MM.1S (cell line): Measurements from ENCODE around the gene INS.

Experiments
- DNase-seq: peaks from one replicate; pipeline ENCODE4 v3.0.0-alpha.2; 2015
- H2AFZ ChIP-seq: fragments of 300-600 bp; sonication (generic); 2 replicates; pipeline ENCODE4 v1.6.0; 2016; ENCODE audit warnings: antibody characterized with exemption, low read length
- H3F3A ChIP-seq: fragments of 300-600 bp; sonication (generic); 2 replicates; pipeline ENCODE4 v1.6.1; 2016; ENCODE audit warnings: mild to moderate bottlenecking, antibody characterized with exemption, low read length, moderate library complexity, mixed read lengths; ENCODE audit not compliant: insufficient read depth
- H3K27ac ChIP-seq: fragments of 300-600 bp; sonication (generic); 2 replicates; pipeline ENCODE4 v1.5.1; 2016; ENCODE audit warnings: mild to moderate bottlenecking, low read length
- H3K27me3 ChIP-seq: fragments of 300-600 bp; sonication (generic); replicated peaks from 2 replicates; pipeline ENCODE4 v1.6.0; 2016; ENCODE audit warnings: low read length; ENCODE audit not compliant: insufficient read depth
- H3K36me3 ChIP-seq: fragments of 300-600 bp; sonication (generic); replicated peaks from 2 replicates; pipeline ENCODE4 v1.6.1; 2016; ENCODE audit warnings: mild to moderate bottlenecking, low read length, mixed read lengths; ENCODE audit not compliant: insufficient read depth
- H3K4me1 ChIP-seq: fragments of 300-600 bp; sonication (generic); 2 replicates; pipeline ENCODE4 v1.6.1; 2016; ENCODE audit warnings: low read length, mixed read lengths
- H3K4me2 ChIP-seq: fragments of 300-600 bp; sonication (generic); 2 replicates; pipeline ENCODE4 v1.6.0; 2016; ENCODE audit warnings: low read depth, low read length
- H3K4me3 ChIP-seq: fragments of 300-600 bp; sonication (generic); 2 replicates; pipeline ENCODE4 v1.5.1; 2016; ENCODE audit warnings: low read length, mixed read lengths
- H3K79me2 ChIP-seq: fragments of 300-600 bp; sonication (generic); 2 replicates; pipeline ENCODE4 v1.6.1; 2016; ENCODE audit warnings: mixed run types, low read length, mixed read lengths
- H3K9ac ChIP-seq: fragments of 300-600 bp; sonication (generic); 2 replicates; pipeline ENCODE4 v1.6.1; 2016; ENCODE audit warnings: low read length, mixed read lengths
- H3K9me2 ChIP-seq: fragments of 300-600 bp; sonication (generic); replicated peaks from 2 replicates; pipeline ENCODE4 v1.6.1; 2016; ENCODE audit warnings: mild to moderate bottlenecking, low read length, mixed read lengths; ENCODE audit not compliant: insufficient read depth
- H3K9me3 ChIP-seq: fragments of 300-600 bp; sonication (generic); replicated peaks from 2 replicates; pipeline ENCODE4 v1.6.1; 2016; ENCODE audit warnings: mild to moderate bottlenecking, low read length, mixed read lengths; ENCODE audit not compliant: insufficient read depth
- H4K20me1 ChIP-seq: fragments of 300-600 bp; sonication (generic); 2 replicates; pipeline ENCODE4 v1.6.1; 2016; ENCODE audit warnings: mild to moderate bottlenecking, low read length, moderate library complexity, mixed read lengths; ENCODE audit not compliant: insufficient read depth
- CTCF ChIP-seq: fragments of 300-600 bp; sonication (generic); IDR thresholded peaks from 2 replicates; pipeline ENCODE4 v1.5.1; 2016; ENCODE audit warnings: antibody characterized with exemption, low read length, mixed read lengths
- EZH2 ChIP-seq: fragments of 300-600 bp; sonication (generic); optimal IDR thresholded peaks from 2 replicates; pipeline ENCODE3; 2017; ENCODE audit warnings: low read depth, mild to moderate bottlenecking, antibody characterized with exemption, low read length, mixed read lengths
- EZH2phosphoT487 ChIP-seq: fragments of 300-600 bp; sonication (generic); IDR thresholded peaks from 2 replicates; pipeline ENCODE4 v1.6.1; 2018; ENCODE audit warnings: antibody characterized with exemption, low read length

Gene INS

DNA sequence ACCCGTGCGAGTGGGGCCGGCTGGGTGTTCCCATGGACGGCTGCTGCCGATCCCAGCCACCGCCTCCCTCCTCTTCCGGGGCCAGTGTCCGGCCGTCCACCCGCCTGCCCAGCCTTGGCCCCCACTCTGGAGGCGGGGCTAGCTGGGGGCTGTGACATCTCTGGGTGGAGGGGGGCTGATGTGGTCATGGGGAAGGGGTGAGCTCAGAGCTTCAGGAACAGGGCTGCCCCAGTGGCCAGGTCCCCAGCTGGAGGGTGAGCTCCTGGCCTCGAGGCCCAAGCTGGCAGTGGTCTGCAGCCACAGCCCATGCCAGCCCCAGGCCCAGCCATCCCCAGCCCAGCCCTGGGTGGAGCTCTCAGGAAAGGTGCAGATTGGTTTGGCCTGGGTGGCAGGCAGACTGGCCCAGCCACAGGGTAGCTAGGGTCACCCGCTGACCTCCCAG lies 2.7 kb downstream of the INS start:
- Histone ChIP-seq H3K27ac (no peak overlapping the region), H3K36me3 (no peaks in the 10 kb centered on the region), H3K9me2 (no peaks in the 10 kb centered on the region), H3F3A (no peaks in the 10 kb centered on the region), H4K20me1 (no peaks in the 10 kb centered on the region), H3K27me3 (peaks cover 70% of the 10 kb centered on the region), H3K4me2 (no peak overlapping the region), H3K9me3 (no peaks in the 10 kb centered on the region), H3K79me2 (no peaks in the 10 kb centered on the region), H3K9ac (no peak overlapping the region), H3K4me1 (no peaks in the 10 kb centered on the region), H2AFZ (no peak overlapping the region), H3K4me3 (no peak overlapping the region)
- DNase-seq = no peak
- TF ChIP-seq CTCF = no peak
- TF ChIP-seq EZH2phosphoT487 = no peak
- TF ChIP-seq EZH2 = no peak

DNA sequence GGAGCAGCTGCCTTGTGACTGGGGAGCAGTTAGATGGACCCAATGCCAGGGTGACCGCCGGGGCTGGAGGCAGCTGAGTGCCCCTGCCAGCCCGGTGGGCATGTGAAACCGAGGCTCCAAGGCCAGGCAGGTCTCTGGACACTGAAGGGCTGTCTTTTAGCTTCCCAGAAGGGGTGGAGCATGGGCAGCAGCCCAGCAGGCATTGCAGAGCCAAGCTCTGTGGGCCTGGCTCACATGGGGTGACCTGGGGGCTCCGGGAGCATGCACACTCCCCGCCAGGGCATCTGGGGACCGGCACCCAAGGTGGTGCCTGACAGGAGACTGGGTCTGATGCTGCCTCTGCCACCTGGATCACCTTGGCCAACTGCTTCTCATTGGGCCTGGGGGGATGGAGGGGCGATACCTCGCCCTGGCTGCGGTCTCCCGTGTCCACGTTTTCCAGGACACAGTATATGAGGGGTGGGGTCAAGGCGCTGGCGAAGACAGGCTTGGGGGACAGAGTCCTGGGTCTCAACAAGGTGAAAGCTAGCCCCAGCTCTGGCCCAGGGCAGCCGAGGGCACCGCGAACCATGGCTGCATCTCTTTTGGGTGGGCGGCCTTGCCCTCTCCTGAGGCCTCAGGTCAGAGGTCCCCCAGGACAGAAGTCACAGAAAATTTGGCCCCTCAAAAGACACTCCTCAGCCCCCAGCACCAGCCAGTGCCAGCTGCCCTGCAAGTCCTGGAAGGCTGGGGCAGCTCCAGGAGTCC lies 3.5 kb downstream of the INS start:
- no peak overlapping the region for H3K4me2 ChIP-seq
- no peak for TF ChIP-seq CTCF
- TF ChIP-seq EZH2phosphoT487 = no peak
- TF ChIP-seq EZH2 = no peak

DNA sequence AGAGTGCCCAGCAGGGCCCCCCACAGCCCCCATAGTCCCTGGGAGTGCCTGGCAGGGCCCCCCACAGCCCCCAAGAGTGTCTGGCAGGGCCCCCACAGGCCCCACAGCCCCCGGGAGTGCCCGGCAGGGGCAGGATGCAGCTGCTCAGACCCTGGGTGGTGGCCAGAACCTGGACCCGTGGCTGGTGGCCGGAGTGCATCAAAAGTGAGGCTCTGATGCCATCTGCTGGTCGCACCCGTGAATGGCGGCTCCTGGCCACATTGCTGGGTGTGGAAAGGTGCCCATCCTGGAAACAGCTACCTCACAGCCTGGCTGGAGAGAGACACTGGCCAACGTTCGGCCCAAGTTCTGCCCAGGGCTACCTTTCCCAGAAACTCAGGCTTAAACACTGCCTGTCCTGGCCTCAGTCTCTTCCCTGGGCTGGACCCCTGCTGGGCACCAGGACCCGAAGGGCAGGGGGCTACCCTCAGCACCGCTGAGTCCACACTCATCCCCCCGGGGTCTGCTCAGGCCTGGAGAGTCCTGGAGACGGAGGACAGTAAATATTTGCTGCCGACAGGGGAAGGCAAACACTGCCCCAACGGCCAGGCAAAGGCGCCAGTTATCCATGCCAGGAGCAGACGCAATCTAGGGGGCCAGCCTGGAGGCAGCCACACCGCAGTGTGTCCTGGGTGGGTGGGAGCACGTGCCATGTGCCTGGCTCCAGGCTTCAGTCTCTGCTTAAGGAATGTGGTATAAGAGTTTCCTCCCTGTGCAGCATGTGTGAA lies 4.4 kb downstream of the INS start:
- no peaks in the 10 kb centered on the region for H3K4me1 ChIP-seq
- no peaks in the 10 kb centered on the region for H3K79me2 ChIP-seq
- no peak overlapping the region for H2AFZ ChIP-seq
- no peaks in the 10 kb centered on the region for H3K36me3 ChIP-seq
- H3K9me2 ChIP-seq = no peaks in the 10 kb centered on the region
- H3K4me2 ChIP-seq = no peak overlapping the region
- peaks cover 71% of the 10 kb centered on the region for H3K27me3 ChIP-seq
- H3K9ac ChIP-seq = no peak overlapping the region
- H3K4me3 ChIP-seq = no peak overlapping the region
- no peaks in the 10 kb centered on the region for H4K20me1 ChIP-seq
- H3K9me3 ChIP-seq = no peaks in the 10 kb centered on the region
- H3K27ac ChIP-seq = no peak overlapping the region
- TF ChIP-seq CTCF (peak; percentile 74), EZH2 (no peak)
- peak; percentile 39 for DNase-seq
- no peaks in the 10 kb centered on the region for H3F3A ChIP-seq

More for the DNA sequence above, 3.5 kb downstream of the INS start:
- Histone ChIP-seq H3K36me3 (no peaks in the 10 kb centered on the region), H3K27ac (no peak overlapping the region), H3K79me2 (no peaks in the 10 kb centered on the region), H2AFZ (no peak overlapping the region), H4K20me1 (no peaks in the 10 kb centered on the region), H3K9me2 (no peaks in the 10 kb centered on the region), H3K4me1 (no peaks in the 10 kb centered on the region), H3K9ac (no peak overlapping the region), H3F3A (no peaks in the 10 kb centered on the region), H3K27me3 (peaks cover 71% of the 10 kb centered on the region), H3K4me3 (no peak overlapping the region), H3K9me3 (no peaks in the 10 kb centered on the region)
- DNase-seq = no peak
